ENCODE results near the gene NECTIN2.
"Not testable (repeated sequence)": the region's sequence is repeated elsewhere in the genome, so short reads cannot be mapped to it uniquely, and the experiment has no call there.

The NECTIN2 gene

DNA sequence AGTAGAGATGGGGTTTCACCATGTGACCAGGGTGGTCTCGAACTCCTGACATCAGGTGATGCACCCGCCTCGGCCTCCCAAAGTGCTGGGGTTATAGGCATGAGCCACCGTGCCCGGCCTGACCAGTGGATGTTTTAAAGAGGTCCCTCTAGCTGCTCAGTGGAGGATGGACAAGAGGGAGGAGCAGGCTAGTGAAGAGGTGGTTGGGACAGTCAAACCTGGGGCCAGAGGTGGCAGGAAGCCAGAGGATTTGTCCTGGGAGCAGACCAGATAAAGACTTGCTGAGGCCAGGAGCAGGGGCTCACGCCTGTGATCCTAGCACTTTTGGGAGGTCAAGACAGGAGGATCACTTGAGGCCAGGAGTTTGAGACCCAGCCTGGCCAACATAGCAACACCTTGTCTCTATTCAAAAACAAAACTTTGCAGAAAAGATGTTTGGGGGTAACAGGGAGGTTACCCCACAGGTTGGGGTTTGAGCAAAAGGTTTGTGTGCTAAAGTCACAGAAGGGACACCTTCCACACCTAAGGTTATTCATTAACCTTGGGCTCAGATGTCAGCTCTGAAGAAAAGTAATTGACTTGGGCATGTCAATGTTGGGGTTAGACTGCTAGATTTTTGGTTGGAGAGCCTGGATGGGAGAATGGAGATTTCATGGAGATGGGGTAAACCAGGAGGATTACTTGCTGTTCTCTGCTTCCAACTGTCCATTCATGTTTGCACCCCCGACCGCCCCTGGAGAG lies 28.2 kb upstream of the NECTIN2 start:
- no peak for DNase-seq

GRCh38 chr19:44818466-44819031 lies 27.5 kb upstream of the NECTIN2 start:
- no peak for DNase-seq

DNA sequence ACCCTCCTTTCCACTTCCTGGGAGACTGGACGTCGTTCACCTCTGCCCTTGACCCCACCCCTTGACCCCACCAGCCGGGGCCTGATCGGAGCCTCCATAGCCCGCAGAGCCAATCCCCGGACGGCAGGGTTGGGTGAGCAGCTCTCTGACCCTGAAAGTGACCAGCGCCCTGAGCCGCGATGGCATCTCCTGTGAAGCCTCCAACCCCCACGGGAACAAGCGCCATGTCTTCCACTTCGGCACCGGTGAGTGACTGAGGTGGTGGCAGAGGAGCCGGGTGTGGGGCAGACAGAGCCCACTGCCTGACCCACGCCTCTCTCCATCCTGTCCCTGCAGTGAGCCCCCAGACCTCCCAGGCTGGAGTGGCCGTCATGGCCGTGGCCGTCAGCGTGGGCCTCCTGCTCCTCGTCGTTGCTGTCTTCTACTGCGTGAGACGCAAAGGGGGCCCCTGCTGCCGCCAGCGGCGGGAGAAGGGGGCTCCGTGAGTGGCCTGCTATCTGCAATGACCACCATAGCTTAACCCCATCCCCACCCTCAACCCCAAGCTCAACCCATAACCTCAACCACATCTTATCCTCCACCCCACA lies 26.8 kb upstream of the NECTIN2 start:
- DNase-seq = no peak

DNA sequence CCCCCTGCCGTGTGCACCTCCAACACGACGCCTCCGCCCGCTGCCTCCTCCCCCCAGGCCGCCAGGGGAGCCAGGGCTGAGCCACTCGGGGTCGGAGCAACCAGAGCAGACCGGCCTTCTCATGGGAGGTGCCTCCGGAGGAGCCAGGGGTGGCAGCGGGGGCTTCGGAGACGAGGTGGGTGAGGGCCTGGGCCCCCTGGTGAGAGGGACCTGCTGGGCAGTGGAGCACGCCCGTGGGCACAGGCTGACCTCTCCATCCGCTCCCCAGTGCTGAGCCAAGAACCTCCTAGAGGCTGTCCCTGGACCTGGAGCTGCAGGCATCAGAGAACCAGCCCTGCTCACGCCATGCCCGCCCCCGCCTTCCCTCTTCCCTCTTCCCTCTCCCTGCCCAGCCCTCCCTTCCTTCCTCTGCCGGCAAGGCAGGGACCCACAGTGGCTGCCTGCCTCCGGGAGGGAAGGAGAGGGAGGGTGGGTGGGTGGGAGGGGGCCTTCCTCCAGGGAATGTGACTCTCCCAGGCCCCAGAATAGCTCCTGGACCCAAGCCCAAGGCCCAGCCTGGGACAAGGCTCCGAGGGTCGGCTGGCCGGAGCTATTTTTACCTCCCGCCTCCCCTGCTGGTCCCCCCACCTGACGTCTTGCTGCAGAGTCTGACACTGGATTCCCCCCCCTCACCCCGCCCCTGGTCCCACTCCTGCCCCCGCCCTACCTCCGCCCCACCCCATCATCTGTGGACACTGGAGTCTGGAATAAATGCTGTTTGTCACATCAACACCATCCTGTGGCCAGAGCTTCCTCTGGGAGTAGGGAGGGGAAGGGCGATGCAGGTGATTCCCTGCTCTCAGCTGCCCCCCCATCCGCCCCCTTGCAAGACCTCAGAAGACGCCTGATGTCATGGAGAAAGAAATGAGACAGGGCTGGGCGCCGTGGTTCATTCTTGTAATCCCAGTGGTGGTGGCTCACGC lies 25.2 kb upstream of the NECTIN2 start:
- no peak for DNase-seq

DNA sequence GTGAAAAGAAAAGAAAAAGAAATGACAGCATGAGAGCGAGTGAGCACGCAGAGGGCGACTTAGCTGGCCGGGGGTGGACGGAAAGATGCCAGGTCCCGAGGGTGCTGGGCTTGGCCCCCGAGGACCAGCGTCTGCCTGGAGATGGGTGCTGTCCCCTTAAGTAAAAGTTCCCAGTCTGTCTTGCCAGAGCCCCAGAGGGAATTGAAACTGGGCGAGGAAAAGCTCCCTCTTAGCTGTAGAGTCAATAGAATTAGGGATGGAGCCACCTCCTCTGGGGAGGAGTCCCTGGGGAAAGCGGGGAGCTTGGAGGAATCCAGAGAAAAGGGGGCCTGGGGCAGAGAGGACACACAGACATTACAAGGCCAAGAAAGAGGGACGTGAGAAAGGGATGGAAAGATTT lies 23.9 kb upstream of the NECTIN2 start:
- DNase-seq = no peak

- no peak for DNase-seq
Measured at GRCh38 chr19:44822670-44823372, 23.3 kb upstream of the NECTIN2 start.

DNA sequence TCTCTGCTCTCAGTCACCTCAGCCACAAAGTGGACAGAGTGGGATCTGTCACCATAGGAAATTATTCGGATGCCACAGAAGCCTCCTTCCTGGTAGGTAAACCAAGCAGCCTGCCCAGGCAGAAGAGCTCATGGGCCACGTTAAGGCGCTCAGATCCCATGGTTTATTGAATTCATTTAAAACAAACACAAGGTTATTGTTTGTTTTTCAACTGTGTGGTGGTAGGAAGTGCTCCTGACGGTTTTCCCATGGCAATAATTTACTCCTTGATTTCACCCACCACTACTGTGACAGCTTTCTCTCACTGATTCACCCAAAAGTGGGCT lies 22.8 kb upstream of the NECTIN2 start:
- no peak for DNase-seq

DNA sequence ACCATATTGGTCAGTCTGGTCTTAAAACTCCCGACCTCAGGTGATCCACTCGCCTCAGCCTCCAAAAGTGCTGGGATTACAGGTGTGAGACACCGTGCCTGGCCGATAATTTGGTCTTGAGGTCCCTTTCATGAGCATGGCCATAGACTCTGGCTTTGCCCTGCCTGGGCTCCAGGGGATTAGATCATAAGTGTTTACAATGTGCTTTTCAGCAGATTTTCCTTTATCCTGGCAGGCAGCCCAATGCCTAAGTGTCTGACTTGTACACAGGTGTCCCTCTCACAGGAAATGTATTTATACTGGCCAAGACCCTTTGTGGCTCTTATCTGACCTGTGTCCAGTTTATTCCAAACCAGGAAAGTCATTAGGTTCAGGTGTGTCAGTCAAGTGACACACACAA lies 21.3 kb upstream of the NECTIN2 start:
- DNase-seq = no peak

DNA sequence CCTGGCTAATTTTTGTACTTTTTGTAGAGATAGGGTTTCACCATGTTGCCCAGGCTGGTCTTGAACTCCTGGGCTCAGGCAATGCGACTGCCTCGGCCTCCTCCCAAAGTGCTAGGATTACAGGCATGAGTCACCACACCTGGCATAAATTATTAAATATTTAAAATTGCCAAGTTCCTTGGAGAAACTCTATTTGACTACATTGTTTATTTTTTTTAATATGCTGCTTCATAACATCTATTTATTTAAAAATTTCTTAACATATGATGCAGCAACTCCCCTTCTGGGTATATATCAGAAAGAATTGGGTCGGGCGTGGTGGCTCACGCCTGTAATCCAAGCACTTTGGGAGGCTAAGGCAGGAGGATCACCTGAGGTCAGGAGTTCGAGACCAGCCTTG lies 13.2 kb upstream of the NECTIN2 start:
- not testable (repeated sequence) for DNase-seq

- not testable (repeated sequence) for DNase-seq
Measured at GRCh38 chr19:44834399-44834798, 11.7 kb upstream of the NECTIN2 start.

- no peak for DNase-seq
Measured at GRCh38 chr19:44839276-44839675, 6.8 kb upstream of the NECTIN2 start.

DNA sequence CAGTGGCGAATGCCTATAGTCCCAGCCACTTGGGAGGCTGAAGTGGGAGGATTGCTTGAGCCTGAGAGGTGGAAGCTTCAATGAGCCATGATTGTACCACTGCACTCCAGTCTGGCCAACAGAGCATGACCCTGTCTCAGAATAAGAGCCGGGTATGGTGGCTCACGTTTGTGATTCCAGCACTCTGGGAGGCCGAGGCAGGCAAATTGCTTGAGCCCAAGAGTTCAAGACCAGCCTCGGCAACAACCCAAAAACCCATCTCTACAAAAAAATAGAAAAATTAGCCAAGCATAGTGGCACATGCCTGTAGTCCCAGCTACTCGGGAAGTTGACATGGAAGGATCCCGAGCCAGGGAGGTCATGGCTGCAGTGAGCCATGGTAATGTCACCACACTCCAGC lies 5.3 kb upstream of the NECTIN2 start:
- no peak for DNase-seq

GRCh38 chr19:44841231-44841630 lies 4.9 kb upstream of the NECTIN2 start:
- DNase-seq = no peak

DNA sequence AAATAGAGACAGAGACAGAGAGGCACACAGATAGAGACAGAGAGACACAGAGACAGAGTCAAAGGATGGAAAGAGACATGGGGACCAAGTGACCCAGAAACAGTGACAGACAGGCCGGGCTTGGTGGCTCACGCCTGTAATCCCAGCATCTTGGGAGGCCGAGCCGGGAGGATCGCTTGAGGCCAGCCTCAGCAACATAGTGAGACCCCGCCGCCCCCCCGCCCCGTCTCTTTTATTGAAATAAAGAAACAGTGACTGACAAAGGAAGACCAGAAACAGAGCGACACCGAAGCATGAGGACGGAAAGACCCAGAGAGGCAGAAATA lies 848 bp upstream of the NECTIN2 start:
- DNase-seq = no peak

GRCh38 chr19:44846455-44847143 lies 502 bp downstream of the NECTIN2 start:
- DNase-seq = no peak

DNA sequence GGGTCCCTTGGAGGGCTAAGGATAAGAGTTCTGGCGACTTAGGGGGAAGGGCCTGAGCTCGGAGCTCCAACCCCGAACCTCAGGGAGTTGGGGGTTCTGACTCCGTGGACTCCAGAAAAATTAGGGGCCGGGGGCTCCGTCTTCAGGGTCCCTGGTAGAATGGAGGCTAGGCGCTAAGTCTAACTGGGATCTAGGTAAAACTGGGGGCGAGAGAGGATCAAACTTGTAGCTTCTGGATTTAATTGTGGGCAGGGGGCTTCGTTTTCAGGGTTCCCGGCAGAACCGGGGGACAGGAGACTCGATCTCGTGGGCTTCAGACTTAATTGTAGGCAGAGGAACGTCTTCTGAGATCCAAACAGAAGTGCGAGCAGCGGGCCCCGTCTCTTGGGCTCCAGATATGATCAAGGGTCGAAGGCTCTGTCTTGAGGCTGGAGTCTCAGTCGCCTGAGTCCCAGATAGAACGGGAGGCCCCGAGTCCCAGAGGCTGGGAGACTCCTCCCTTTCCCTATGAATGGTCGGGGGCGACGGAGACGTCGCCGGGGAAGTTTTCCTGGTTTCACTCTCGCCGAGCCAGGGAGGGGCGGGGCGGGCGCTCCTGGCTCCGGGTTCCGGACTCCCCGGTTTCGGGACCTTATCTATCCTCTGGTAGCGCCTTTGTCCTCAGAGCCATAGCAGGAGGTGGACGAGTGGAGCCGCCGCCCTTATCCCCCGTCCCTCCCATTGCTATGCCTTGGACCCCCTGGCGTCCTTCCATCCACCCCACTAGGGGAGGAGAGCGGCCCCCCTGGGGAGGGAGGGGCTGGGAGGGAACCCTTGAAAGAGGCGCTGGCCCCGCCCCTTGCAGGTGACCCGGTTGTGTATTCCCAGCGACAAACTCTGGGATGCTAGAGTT lies 1.3 kb downstream of the NECTIN2 start:
- no peak for DNase-seq

GRCh38 chr19:44848036-44848811 lies 2.1 kb downstream of the NECTIN2 start:
- DNase-seq = no peak

GRCh38 chr19:44848812-44849447 lies 2.8 kb downstream of the NECTIN2 start:
- DNase-seq = no peak

DNA sequence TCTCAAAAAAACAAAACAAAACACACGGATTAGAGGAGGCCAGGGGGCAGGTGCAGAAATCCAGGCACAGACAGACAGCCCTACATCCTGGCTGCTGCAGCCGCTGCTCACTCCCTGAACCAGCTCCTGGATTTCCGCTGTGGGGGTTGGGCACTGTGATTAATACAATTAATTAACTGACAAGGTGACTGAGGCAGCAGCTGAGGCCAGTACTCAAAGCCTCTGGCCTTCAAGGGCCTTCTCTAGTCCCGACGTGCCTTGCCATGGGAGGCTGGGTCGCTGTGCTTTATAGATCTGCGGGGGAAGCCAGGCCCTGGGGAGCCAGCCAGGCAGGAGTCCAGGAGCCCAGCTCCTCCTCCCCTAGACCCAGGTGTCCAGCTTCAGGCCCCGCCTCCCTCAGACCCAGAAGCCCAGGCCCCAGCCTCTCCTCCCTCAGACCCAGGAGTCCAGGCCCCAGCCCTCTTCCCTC lies 4.6 kb downstream of the NECTIN2 start:
- DNase-seq = no peak

- DNase-seq = no peak
Measured at GRCh38 chr19:44851427-44851826, 5.3 kb downstream of the NECTIN2 start.
